Trophoblast cell (in vitro differentiated cells and primary cell): ENCODE data around the gene CLASP1.

Source experiments
- DNase-seq, 2 donors: peaks; one replicate each; pipeline ENCODE4 v3.0.0-alpha.2; 2016
- H2AFZ ChIP-seq: 2 replicates; pipeline ENCODE4 v1.6.1; 2013; ENCODE audit warnings: low read length, moderate library complexity, mild to moderate bottlenecking; ENCODE audit not compliant: insufficient read depth, poor library complexity
- H2AK5ac ChIP-seq: 2 replicates; pipeline ENCODE4 v1.6.1; 2013; ENCODE audit warnings: mild to moderate bottlenecking, low read length
- H2BK120ac ChIP-seq: 2 replicates; pipeline ENCODE4 v1.6.1; 2013; ENCODE audit warnings: low read length, mild to moderate bottlenecking, moderate library complexity; ENCODE audit not compliant: insufficient read depth, poor library complexity
- H2BK12ac ChIP-seq: 2 replicates; pipeline ENCODE4 v1.6.1; 2013; ENCODE audit warnings: mild to moderate bottlenecking, low read length, moderate library complexity
- H2BK5ac ChIP-seq: 2 replicates; pipeline ENCODE4 v1.6.1; 2013; ENCODE audit warnings: low read length, low read depth, moderate library complexity, mild to moderate bottlenecking; ENCODE audit not compliant: poor library complexity
- H3K14ac ChIP-seq: 2 replicates; pipeline ENCODE4 v1.6.1; 2013; ENCODE audit warnings: mild to moderate bottlenecking, low read length
- H3K18ac ChIP-seq: 2 replicates; pipeline ENCODE4 v1.6.1; 2013; ENCODE audit warnings: mild to moderate bottlenecking, low read length
- H3K23ac ChIP-seq: 2 replicates; pipeline ENCODE4 v1.6.1; 2013; ENCODE audit warnings: low read length
- H3K27ac ChIP-seq: 2 replicates; pipeline ENCODE4 v1.5.1; 2013; ENCODE audit warnings: low read depth, mild to moderate bottlenecking, inconsistent platforms, low read length, moderate library complexity
- H3K27me3 ChIP-seq: 2 replicates; pipeline ENCODE4 v1.6.1; 2013; ENCODE audit warnings: inconsistent platforms, mild to moderate bottlenecking, low read length, moderate library complexity; ENCODE audit not compliant: insufficient read depth
- H3K36me3 ChIP-seq, 2 experiments: 1 replicate in 1 of 2; 2 replicates in 1 of 2; pipeline ENCODE4 v1.6.1; 2013; ENCODE audit warnings: low read length in 2 of 2, mild to moderate bottlenecking in 2 of 2, moderate library complexity in 1 of 2; ENCODE audit not compliant: insufficient read depth in 2 of 2, control insufficient read depth in 1 of 2
- H3K4ac ChIP-seq: 2 replicates; pipeline ENCODE4 v1.6.1; 2013; ENCODE audit warnings: low read depth, mild to moderate bottlenecking, low read length, moderate library complexity
- H3K4me1 ChIP-seq, 2 experiments: 1 replicate in 1 of 2; 2 replicates in 1 of 2; pipeline ENCODE4 v1.6.1; 2013; ENCODE audit warnings: low read length in 2 of 2, mild to moderate bottlenecking in 2 of 2, moderate library complexity in 1 of 2; ENCODE audit not compliant: insufficient read depth in 2 of 2, control insufficient read depth in 1 of 2
- H3K4me2 ChIP-seq: 2 replicates; pipeline ENCODE4 v1.6.1; 2013; ENCODE audit warnings: inconsistent platforms, mild to moderate bottlenecking, low read length, moderate library complexity
- H3K4me3 ChIP-seq: 2 replicates; pipeline ENCODE4 v1.5.1; 2013; ENCODE audit warnings: mild to moderate bottlenecking, low read depth, low read length, inconsistent platforms
- H3K79me1 ChIP-seq: one replicate; pipeline ENCODE4 v1.6.1; 2013; ENCODE audit warnings: low read length
- H3K79me2 ChIP-seq: 2 replicates; pipeline ENCODE4 v1.6.1; 2013; ENCODE audit warnings: low read length, mild to moderate bottlenecking; ENCODE audit not compliant: control insufficient read depth, insufficient read depth, poor library complexity
- H3K9ac ChIP-seq: 2 replicates; pipeline ENCODE4 v1.6.1; 2013; ENCODE audit warnings: mild to moderate bottlenecking, low read length
- H3K9me3 ChIP-seq: 2 replicates; pipeline ENCODE4 v1.6.1; 2013; ENCODE audit warnings: low read depth, mild to moderate bottlenecking, control low read depth, inconsistent platforms, low read length; ENCODE audit not compliant: insufficient read depth
- H4K12ac ChIP-seq: 2 replicates; pipeline ENCODE4 v1.6.1; 2013; ENCODE audit warnings: low read depth, mild to moderate bottlenecking, low read length, moderate library complexity
- H4K8ac ChIP-seq: 2 replicates; pipeline ENCODE4 v1.6.1; 2013; ENCODE audit warnings: low read depth, mild to moderate bottlenecking, low read length, moderate library complexity
- H4K91ac ChIP-seq: one replicate; pipeline ENCODE4 v1.6.1; 2013; ENCODE audit warnings: low read depth, mild to moderate bottlenecking, low read length, moderate library complexity
- WGBS: extraction: QIAGEN DNeasy Blood & Tissue Kit; methylation state at CpG from one replicate; pipeline ENCODE4 v1.1.7; 2013; ENCODE audit warnings: missing lambda C conversion rate; ENCODE audit not compliant: insufficient read length, insufficient coverage; ENCODE audit errors: extremely low coverage; 5-methylcytosine and 5-hydroxymethylcytosine counted together

Gene CLASP1

GRCh38 chr2:121667618-121668017 is 18.4 kb upstream of the CLASP1 start:
- Histone ChIP-seq H2BK5ac (no peak overlapping the region), H3K4me1 (no peaks in the 10 kb centered on the region), H3K4me2 (no peak overlapping the region), H2BK120ac (no peak overlapping the region), H3K23ac (no peak overlapping the region), H2AK5ac (no peak overlapping the region), H3K36me3 (no peaks in the 10 kb centered on the region), H3K79me2 (no peaks in the 10 kb centered on the region), H3K27ac (no peak overlapping the region), H3K4ac (no peak overlapping the region), H4K91ac (no peak overlapping the region), H3K14ac (no peak overlapping the region), H3K9me3 (peaks cover 6% of the 10 kb centered on the region), H2BK12ac (no peak overlapping the region), H3K27me3 (no peaks in the 10 kb centered on the region), H4K12ac (no peak overlapping the region), H3K4me3 (no peak overlapping the region), H3K18ac (no peak overlapping the region), H3K79me1 (no peaks in the 10 kb centered on the region), H2AFZ (no peak overlapping the region), H4K8ac (no peak overlapping the region), H3K9ac (no peak overlapping the region)
- no CpG with 5 or more reads among the region's 1 CpG for WGBS
- DNase-seq, result no peak

GRCh38 chr2:121666042-121666441 is 16.8 kb upstream of the CLASP1 start:
- H3K27ac ChIP-seq, result no peak overlapping the region
- no CpG with 5 or more reads among the region's 1 CpG for WGBS
- H3K4me3 ChIP-seq, result no peak overlapping the region
- no peak overlapping the region for H3K4me2 ChIP-seq
- H3K27me3 ChIP-seq, result no peaks in the 10 kb centered on the region
- no peak overlapping the region for H3K18ac ChIP-seq
- no peak for DNase-seq
- H3K23ac ChIP-seq, result no peak overlapping the region
- no peaks in the 10 kb centered on the region for H3K36me3 ChIP-seq
- peaks cover 5% of the 10 kb centered on the region for H3K9me3 ChIP-seq
- H4K91ac ChIP-seq, result no peak overlapping the region
- H3K14ac ChIP-seq, result no peak overlapping the region
- no peak overlapping the region for H4K8ac ChIP-seq
- H3K79me2 ChIP-seq, result no peaks in the 10 kb centered on the region
- no peak overlapping the region for H4K12ac ChIP-seq
- no peaks in the 10 kb centered on the region for H3K4me1 ChIP-seq
- H2BK5ac ChIP-seq, result no peak overlapping the region
- H2AK5ac ChIP-seq, result no peak overlapping the region
- H3K79me1 ChIP-seq, result no peaks in the 10 kb centered on the region
- H3K4ac ChIP-seq, result no peak overlapping the region
- H2BK120ac ChIP-seq, result no peak overlapping the region
- no peak overlapping the region for H2BK12ac ChIP-seq
- no peak overlapping the region for H2AFZ ChIP-seq
- H3K9ac ChIP-seq, result no peak overlapping the region

DNA sequence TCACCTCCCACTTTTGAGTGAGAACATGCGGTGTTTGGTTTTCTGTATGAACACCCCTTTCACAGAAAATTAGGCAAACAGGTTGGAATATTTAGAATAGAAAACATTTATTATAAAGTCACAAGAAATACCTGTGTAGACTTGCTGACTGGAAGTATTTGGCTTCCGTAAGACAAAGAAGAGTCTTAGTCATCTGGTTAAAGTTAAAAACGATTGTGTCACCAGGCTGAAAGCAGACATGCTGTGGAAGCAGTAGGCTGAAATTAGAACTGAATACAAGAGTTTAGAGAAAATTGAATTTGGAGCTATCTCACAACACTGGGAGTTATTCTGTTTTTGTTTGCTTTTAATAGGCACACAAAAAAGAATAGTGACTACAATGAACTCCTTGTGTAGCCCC is 16.2 kb upstream of the CLASP1 start:
- WGBS, result no CpG with 5 or more reads among the region's 3 CpGs
- Histone ChIP-seq H3K4ac (no peak overlapping the region), H2BK120ac (no peak overlapping the region), H3K4me2 (no peak overlapping the region), H4K8ac (no peak overlapping the region), H3K36me3 (no peaks in the 10 kb centered on the region), H3K4me1 (no peaks in the 10 kb centered on the region), H3K23ac (no peak overlapping the region), H2BK5ac (no peak overlapping the region), H2BK12ac (no peak overlapping the region), H3K9ac (no peak overlapping the region), H3K4me3 (no peak overlapping the region), H2AFZ (no peak overlapping the region), H2AK5ac (no peak overlapping the region), H4K91ac (no peak overlapping the region), H3K9me3 (peaks cover 3% of the 10 kb centered on the region), H3K14ac (no peak overlapping the region), H4K12ac (no peak overlapping the region), H3K79me1 (no peaks in the 10 kb centered on the region), H3K27me3 (no peaks in the 10 kb centered on the region), H3K79me2 (no peaks in the 10 kb centered on the region), H3K27ac (no peak overlapping the region), H3K18ac (no peak overlapping the region)
- no peak for DNase-seq

DNA sequence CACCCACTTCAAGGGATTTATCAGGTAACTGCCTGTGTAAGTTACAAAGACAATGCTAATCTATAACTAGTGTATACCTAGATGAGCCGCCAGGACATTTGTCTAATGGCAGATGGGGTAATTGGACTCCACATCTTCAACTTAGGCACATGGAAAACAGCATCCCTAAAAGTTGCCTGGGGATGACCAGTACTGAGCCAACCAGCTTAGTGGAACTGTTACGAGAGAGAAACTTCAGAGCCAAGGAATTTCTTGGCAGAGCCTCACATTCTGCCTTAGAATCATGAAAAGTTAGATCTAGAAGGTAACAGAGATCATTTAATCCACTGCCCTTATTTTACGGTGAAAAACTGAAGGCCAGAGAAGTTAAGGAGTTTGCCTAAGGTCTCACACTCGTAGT is 15.5 kb upstream of the CLASP1 start:
- no peak overlapping the region for H3K4me2 ChIP-seq
- no peak overlapping the region for H2AK5ac ChIP-seq
- WGBS, result no CpG with 5 or more reads among the region's 4 CpGs

More for the DNA sequence above, 15.5 kb upstream of the CLASP1 start:
- Histone ChIP-seq H2BK120ac (no peak overlapping the region), H3K4me3 (no peak overlapping the region), H2BK5ac (no peak overlapping the region), H3K79me1 (no peaks in the 10 kb centered on the region), H2AFZ (no peak overlapping the region), H3K23ac (no peak overlapping the region), H3K79me2 (no peaks in the 10 kb centered on the region), H4K12ac (no peak overlapping the region), H3K36me3 (no peaks in the 10 kb centered on the region), H3K4me1 (no peaks in the 10 kb centered on the region), H3K27ac (no peak overlapping the region), H3K27me3 (no peaks in the 10 kb centered on the region), H3K9me3 (peaks cover 2% of the 10 kb centered on the region), H3K14ac (no peak overlapping the region), H4K91ac (no peak overlapping the region), H3K9ac (no peak overlapping the region), H4K8ac (no peak overlapping the region), H3K4ac (no peak overlapping the region), H3K18ac (no peak overlapping the region), H2BK12ac (no peak overlapping the region)
- no peak for DNase-seq
